Omental fat pad (tissue), 4 donors: ENCODE measurements around the gene TTC23. TPM values are rescaled to one million over a fixed set of nuclear protein-coding genes. Genes with fewer than 3 reads are reported as not detected.

Experiments used
- ATAC-seq: fragments of 150-250 bp; one replicate; pipeline ENCODE4 v1.9.1; 2016; ENCODE audit warnings: mild to moderate bottlenecking, moderate library complexity; ENCODE audit not compliant: low FRiP score
- DNase-seq: peaks from one replicate; pipeline ENCODE4 v3.0.0-alpha.2; 2019; ENCODE audit warnings: low spot score
- total RNA-seq, 4 donors: library from RNA; depleted of rRNA; stranded (reverse); fragments of >200 nt; gene quantifications; one replicate each; pipeline ENCODE4 v1.1.0, GENCODE V29; 2016
- TF ChIP-seq, protein P1 (sequence below), 3 donors: fragments of 450-650 bp; IDR thresholded peaks; one replicate each; pipeline ENCODE4 v1.5.1; 2016 to 2017; ENCODE audit warnings: antibody characterized with exemption in 3 of 3, mild to moderate bottlenecking in 3 of 3, moderate library complexity in 2 of 3

TTC23 gene
- total RNA-seq, 4 donors from 2014 or later = 11.9 to 42.2 (median 19.9) TPM

DNA sequence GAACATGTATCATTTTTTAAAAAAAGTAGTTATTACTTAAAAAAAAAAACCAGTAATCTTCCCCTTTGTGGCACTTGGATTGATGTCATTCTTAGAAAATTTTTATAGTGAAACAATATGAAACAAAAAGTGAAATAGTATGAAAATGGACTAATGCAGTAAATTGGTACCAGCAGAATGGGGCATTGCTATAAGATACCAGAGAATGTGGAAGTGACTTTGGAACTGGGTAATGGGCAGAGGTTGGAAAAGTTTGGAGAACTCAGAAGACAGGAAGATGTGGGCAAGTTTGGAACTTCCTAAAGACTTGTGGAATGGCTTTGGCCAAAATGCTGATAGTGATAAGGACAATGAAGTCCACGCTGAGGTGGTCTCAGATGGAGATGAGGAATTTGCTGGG is 66.6 kb downstream of the TTC23 start:
- DNase-seq = no peak

DNA sequence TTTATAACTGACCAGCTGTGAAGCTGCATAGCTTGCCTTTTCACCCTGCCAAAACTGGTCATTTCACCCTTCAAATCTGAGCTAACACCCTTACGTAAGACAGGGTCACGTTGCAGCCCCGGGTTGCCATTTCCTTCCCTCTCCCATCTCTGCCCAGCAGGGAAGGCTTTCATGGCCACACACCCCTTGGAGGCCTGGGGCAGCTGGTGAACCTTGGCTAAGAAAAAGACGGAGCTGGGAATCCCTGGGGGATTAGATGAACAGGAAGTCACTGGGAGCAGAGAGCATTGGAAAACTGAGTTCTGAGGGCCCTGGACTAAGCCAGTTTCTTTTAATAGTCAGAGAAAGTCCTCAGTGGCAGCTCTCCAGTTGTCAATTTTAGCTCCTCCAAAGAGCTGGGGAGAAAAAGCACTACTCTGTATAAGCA is 67.8 kb downstream of the TTC23 start:
- peak; percentile 32 for ATAC-seq
- no peak for DNase-seq
- TF ChIP-seq, protein P1, sequence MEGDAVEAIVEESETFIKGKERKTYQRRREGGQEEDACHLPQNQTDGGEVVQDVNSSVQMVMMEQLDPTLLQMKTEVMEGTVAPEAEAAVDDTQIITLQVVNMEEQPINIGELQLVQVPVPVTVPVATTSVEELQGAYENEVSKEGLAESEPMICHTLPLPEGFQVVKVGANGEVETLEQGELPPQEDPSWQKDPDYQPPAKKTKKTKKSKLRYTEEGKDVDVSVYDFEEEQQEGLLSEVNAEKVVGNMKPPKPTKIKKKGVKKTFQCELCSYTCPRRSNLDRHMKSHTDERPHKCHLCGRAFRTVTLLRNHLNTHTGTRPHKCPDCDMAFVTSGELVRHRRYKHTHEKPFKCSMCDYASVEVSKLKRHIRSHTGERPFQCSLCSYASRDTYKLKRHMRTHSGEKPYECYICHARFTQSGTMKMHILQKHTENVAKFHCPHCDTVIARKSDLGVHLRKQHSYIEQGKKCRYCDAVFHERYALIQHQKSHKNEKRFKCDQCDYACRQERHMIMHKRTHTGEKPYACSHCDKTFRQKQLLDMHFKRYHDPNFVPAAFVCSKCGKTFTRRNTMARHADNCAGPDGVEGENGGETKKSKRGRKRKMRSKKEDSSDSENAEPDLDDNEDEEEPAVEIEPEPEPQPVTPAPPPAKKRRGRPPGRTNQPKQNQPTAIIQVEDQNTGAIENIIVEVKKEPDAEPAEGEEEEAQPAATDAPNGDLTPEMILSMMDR (IDR thresholded peaks at IDR 0.05) = no peak

More for the DNA sequence above, 66.6 kb downstream of the TTC23 start:
- ATAC-seq = no peak
- TF ChIP-seq, protein P1 (IDR thresholded peaks at IDR 0.05) = no peak

DNA sequence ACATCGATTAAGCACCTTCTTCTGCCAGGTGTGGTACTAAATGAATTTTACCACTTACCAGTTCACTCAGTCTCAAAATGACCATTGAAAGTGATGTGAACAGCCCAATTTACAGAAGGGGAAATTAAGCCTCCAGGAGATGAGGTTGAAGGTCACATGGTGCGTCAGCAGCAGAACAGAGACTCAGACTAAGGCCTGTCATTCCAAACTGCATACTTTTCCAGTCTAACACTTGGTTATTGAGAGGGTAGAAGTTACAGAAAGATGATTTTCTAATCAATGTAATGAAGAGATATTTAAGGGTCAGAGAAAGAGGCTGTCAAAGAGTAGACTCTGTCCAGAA is 68.4 kb downstream of the TTC23 start:
- ATAC-seq (no peak), DNase-seq (no peak)
- TF ChIP-seq, protein P1 (IDR thresholded peaks at IDR 0.05) = no peak

DNA sequence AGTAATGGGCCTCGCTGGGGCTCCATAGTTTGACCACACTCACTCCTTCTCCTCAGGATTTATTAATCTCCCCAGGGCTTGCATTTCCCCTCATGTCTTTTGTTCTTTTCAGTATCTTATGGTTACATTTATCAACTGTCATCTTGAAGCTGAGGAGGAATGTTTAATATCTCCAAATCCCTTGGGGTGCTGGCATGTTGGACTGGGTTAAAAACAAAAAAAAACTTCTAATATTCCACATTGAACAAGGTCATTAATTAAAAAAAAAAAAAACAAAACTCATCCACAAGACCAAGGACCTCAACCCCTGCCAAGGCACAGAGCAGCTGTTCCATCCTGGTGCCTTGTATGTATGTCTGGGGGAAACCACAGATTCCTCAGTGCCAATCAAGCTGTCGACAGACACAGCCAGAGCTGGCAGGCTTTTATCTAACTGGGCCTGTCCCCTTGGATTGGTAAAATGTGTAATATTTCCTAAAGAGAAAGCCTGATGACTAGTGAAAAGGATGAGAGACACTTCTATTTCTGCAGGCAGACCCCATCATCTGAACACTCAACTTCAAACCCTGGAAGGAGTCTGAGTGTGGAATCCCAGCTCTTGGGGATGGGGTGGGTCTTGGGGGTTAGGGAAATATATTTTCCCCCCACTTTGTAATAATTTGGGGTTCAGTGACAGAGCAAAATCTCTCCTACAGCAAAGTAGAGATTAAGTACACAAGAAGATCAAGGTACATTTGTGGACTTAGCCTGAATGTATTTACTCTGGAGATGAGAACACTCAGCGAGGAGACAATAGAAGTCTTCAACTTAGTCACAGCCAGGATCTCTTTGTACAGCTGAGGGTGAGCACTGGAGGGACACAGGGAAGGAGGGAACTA is 69.1 kb downstream of the TTC23 start:
- ATAC-seq (no peak), DNase-seq (no peak)
- TF ChIP-seq, protein P1 (IDR thresholded peaks at IDR 0.05) = no peak

DNA sequence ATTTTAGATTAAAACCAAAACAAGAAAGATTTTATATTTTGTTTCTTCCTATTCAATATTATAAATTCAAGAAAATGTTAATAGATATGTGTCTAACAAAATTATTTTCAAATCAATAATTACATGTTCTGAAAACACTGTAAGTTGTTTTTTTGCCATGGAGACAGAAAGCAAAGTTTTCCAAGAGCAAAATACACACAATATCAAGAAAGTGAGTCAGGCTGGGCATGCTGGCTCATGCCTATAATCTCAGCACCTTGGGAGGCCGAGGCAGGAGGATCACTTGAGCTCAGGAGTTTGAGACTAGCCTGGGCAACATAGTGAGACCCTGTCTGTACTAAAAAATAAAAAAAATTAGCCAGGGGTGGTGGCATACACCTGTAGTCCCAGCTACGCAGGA is 71.7 kb downstream of the TTC23 start:
- no peak for ATAC-seq
- DNase-seq = no peak
- TF ChIP-seq, protein P1 (IDR thresholded peaks at IDR 0.05) = no peak

DNA sequence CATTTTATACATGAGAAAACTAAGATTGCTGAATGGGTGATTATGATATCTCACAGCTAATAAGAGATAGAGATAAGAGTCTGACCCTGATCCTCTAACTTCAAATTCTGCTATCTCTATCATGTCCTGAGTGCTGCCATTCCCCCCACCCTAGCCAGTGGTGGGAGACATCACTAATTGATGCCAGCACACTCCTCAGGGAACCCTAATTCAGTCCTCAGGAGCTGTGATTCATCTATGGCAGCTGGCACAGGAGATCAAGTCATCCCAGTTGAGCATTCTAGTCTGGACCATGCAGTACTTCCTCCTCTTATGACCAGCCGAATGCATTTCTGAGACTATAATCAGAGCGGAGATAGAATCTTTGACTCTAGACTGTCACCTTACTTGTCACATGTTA is 72.6 kb downstream of the TTC23 start:
- no peak for DNase-seq
- TF ChIP-seq, protein P1 (IDR thresholded peaks at IDR 0.05) = no peak
- ATAC-seq = no peak
